Activated T-helper 9 cell treated with anti-CD3 and anti-CD28 coated beads, Interleukin-2, amount 50 U/mL, for 16 hours (primary cell): ENCODE measurements around the gene CCDC170.
"Not testable (repeated sequence)": the region's sequence is repeated elsewhere in the genome, so short reads cannot be mapped to it uniquely, and the experiment has no call there.

Experiments used
- DNase-seq: peaks from one replicate; pipeline ENCODE4 v3.0.0-alpha.2; 2020; ENCODE audit warnings: low read depth

CCDC170 gene

GRCh38 chr6:151493804-151494234 is at the start of gene CCDC170:
Gene CCDC170, plus strand, starts transcription at chr6:151494017. Its CDS starts 112 bp downstream, at chr6:151494129.
- no peak for DNase-seq

GRCh38 chr6:151445482-151445881 is 48.3 kb upstream of the CCDC170 start:
- DNase-seq, result no peak

- DNase-seq, result no peak
Measured at GRCh38 chr6:151447237-151447636, 46.6 kb upstream of the CCDC170 start.

- no peak for DNase-seq
Measured at GRCh38 chr6:151448623-151449022, 45.2 kb upstream of the CCDC170 start.

GRCh38 chr6:151450928-151451327 is 42.9 kb upstream of the CCDC170 start:
- DNase-seq, result not testable (repeated sequence)

- no peak for DNase-seq
Measured at GRCh38 chr6:151451417-151451949, 42.3 kb upstream of the CCDC170 start.

- DNase-seq, result peak; percentile 99
Measured at GRCh38 chr6:151451950-151452749, 41.7 kb upstream of the CCDC170 start, which contains the start of gene RMND1. Gene RMND1, minus strand, starts transcription at chr6:151452126. Its CDS starts 6,315 bp downstream, at chr6:151445811.

GRCh38 chr6:151452750-151453427 is 40.9 kb upstream of the CCDC170 start:
- DNase-seq, result no peak

GRCh38 chr6:151455751-151456398 is 37.9 kb upstream of the CCDC170 start:
- not testable (repeated sequence) for DNase-seq

- DNase-seq, result no peak
Measured at GRCh38 chr6:151461673-151462072, 32.1 kb upstream of the CCDC170 start.

- DNase-seq, result no peak
Measured at GRCh38 chr6:151464702-151465101, 29.1 kb upstream of the CCDC170 start.

- no peak for DNase-seq
Measured at GRCh38 chr6:151475653-151476523, 17.9 kb upstream of the CCDC170 start.

- DNase-seq, result no peak
Measured at GRCh38 chr6:151477726-151478125, 16.1 kb upstream of the CCDC170 start.

GRCh38 chr6:151478670-151479069 is 15.1 kb upstream of the CCDC170 start:
- no peak for DNase-seq

GRCh38 chr6:151481786-151482185 is 12.0 kb upstream of the CCDC170 start:
- no peak for DNase-seq

GRCh38 chr6:151482290-151482689 is 11.5 kb upstream of the CCDC170 start:
- no peak for DNase-seq

- DNase-seq, result no peak
Measured at GRCh38 chr6:151483994-151484393, 9.8 kb upstream of the CCDC170 start.

- no peak for DNase-seq
Measured at GRCh38 chr6:151488226-151488625, 5.6 kb upstream of the CCDC170 start.

GRCh38 chr6:151490996-151491395 is 2.8 kb upstream of the CCDC170 start:
- DNase-seq, result no peak

- DNase-seq, result no peak
Measured at GRCh38 chr6:151493161-151493803, 535 bp upstream of the CCDC170 start.
